Raji (cell line): Measurements from ENCODE around the gene PON3.

Source experiments
- POLR2A ChIP-seq: IDR thresholded peaks from 2 replicates; pipeline ENCODE4 v1.6.1; 2011; ENCODE audit warnings: low read depth, low read length, control low read depth; ENCODE audit not compliant: insufficient read depth

Gene PON3

DNA sequence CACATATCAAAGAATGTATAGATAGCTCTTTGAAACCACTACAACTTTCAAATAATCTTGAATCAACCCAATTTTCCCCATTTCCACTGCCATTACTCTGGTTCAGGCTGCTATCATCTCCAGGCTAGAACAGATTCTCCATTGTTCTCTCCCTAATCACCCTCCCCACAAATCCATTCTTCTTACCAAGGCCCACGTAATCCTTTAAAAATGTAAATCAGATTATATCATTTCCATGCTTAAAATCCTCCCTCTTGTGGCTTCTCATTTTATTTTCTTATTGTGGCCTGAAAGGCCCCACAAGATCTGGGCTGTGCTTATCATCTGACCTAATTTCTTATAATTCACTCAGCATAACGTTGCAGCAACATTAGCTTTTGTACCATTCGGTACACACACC, 68.8 kb downstream of the PON3 start:
- TF ChIP-seq POLR2A, result no peak

DNA sequence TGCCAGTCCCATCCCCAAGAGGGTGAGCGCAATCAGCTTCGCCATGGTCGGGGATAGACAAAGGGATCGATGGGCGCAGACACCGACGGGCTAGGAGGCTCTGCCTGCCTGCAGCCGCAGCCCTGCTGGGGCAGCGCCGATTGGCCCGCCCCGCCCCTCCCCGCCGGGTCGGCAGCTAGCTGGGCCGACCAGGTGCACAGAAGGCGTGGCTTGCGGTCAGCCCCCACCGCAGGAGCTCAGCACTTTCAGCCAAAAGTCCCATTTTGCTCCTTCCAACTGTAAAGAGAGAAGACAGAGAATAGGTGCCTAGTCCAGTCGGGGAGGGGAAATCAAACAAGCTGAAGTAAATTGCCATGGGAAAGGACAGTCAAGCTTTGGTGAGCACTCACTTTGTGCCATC, 71.7 kb downstream of the PON3 start, which contains the start of gene PON1:
TSS of gene PON1 (minus strand) at position 102 of the 400 bp plus-strand sequence. CDS start at position 45, 57 bp downstream.
- TF ChIP-seq POLR2A, result no peak

DNA sequence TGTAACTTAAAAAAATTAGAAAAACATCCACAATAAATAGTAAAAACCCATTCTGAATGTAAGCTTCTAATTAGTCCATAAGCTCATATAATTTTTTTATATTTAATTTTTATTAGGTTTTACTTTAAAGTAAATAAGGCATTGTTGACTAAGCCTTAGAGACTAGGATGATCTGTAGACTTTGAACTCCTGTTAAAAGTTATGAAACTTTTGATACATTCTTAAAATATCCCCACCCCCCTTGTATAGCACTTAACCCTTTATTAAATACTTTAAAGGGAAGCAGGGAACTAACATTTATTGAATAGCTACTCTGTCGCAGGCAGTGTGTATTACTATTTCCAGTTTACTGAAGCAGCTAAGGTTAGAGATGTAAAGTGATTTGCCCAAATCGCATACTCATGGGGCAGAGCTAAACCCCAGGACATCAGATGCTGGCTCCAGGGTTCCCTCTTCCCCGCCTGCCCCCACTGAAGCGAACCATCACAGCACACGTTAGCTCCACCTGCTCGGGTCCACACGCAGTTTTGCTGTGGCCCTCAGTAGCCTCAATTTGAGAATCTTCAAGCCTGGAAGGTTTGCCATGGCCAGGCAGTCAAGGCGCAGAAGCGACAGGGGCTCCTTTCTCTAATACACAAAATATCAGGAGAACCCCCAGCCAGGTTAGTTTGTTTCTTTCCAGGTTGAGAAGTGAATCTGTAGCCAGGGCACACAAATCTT, 72.6 kb downstream of the PON3 start:
- no peak for TF ChIP-seq POLR2A

DNA sequence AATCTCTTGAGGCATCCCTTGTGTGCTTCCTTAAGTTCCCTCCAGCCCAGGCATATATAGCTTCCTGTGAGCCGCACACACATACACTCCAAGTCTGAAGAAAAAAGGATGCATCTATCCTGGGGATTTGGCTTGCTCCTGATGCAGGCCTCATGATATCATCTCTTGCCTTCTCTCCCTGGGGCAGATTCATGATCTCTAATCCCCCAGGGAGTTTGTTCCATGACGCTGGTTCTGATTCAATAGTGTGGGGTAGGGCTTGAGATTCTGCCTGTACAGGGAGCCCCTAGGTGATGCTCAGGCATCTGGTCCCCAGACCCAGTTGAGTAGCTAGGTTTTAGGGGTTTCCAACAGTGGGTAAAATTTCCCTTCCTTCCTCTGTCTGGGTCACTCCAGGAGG, 73.3 kb downstream of the PON3 start:
- TF ChIP-seq POLR2A, result no peak

DNA sequence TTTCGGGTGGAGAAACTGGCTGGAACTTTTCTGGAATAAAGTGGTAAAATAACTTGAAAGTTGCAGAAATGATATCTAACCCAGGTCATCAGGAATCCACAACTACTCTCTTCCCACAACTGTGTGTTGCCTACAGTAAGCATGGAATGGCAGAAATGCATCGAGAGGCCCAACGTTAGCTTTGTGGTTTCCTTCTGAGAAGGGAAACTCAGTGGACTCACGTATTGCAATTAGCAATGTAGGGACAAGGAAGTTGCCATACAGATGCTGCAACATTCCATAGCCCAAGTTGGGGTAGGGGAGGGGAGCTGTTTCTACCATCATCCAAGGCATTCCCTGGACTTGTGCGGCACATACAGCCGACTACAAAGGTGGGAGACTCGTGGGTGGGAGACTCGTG, 73.8 kb downstream of the PON3 start:
- TF ChIP-seq POLR2A, result no peak

DNA sequence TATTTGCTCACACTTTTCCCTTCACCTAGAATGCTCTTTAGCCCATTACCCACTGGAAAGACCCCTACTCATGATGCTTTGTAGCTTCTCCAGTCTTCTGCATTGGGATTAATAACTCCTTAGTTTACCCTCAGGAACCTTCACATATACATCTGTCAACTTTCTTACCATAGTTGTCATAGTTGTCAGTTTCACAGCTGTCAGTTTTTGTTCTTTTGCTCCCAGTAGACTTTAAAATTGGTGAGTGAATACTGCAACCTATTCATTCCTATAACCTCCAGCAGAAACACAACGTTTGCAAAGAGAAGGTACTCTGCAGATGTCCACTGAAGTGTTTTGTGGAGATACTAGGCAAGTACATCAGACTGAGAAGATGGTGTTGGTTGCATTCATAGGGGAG, 74.5 kb downstream of the PON3 start:
- TF ChIP-seq POLR2A, result no peak

DNA sequence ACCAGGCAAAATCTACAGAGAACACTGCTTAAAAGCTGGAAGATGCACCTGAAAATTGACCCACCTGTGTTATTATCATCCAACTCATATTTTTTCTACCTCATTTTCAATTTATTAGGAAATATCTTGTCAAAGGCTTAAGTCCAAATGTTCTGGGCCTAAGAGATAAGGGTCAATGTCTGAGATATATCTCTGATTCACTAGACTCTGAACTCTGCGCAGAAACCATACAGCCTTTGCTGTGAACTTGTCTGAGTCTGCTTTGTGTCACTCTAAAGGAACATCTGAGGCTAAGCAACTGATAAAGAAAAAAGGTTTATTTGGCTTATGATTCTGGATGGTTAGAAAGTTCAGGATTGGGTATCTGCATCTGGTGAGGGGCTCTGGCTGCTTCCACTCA, 75.5 kb downstream of the PON3 start:
- TF ChIP-seq POLR2A, result no peak

DNA sequence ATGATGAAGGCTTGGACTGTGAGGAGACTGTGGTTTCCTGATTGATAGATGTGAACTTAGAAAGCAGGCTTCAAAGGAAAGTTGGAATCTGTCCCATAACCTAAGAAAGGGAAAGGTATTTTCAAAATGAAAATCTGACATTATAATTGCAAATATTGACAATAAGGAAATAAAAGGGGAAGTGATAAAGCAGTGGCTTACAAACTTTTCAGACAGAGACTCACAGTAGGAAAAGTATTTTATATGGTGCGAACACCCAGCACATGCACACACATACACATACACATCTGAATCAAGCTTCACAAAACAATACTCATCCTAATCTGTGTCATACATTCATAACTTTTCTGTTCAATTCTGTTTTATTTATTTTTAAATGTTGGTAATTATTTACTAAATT, 76.6 kb downstream of the PON3 start:
- no peak for TF ChIP-seq POLR2A

DNA sequence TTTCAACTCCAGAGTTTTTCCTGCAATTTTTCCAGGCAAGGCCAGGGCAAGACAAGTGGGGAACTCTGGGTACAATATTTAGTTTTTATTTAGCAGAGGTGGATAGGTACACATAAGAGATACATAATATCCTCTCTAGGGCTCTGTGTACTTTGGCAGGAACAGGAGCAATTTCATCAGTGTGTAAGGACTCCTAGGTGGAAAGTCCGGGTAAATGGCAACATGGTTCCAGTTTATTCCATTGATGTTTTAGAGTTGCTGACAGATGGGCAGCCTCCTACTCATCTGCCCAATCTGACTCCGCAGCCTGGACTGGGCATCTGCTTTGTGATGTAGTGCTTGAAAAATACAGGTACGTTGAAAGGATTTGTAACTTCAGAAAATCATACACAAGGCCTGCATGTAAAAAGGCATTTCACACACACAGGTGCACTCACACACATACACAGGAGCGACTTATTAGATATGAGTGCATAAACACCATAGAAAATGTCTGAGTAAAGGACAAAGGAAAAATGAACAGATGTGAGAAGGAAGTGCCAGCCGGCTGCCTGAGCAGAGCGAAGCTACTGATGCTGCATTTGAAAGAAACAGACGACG, 77.6 kb downstream of the PON3 start:
- TF ChIP-seq POLR2A, result no peak

DNA sequence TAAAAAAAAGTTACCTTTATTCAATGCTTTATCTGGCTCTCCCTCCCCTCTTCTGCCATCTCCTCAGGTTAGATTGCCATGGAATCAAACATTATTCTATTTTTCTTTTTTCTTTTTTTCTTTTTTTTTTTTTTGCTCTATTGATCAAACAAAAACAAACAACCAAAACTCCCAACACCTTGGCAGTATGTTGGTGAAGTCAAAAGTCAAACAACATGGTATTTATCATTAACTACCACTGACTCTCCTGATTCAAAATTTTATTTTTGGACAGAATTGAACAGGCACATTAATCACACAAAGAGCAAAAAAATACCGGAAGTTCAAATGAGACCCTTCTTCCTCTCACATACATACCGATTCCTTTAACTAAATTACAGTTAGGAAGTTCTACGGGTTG, 78.2 kb downstream of the PON3 start:
- no peak for TF ChIP-seq POLR2A

DNA sequence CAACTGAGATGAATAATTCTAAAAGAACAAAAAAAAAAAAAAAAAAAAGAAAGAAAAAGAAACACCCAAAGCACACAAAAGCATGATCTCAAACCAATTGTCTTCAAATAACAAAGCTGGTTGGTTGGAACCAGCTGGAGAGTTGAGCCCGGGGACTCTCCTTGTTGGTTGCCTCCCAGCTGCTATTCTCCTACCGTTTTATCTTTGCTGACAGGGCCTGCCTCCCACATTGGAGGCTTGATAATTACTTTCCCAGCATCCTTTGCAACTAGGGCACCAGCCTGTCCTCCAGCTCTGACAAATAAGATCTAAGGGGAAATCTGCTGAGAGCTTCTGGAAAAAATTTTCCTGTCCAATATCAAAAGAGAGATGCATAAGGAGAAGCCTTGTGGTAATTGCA, 78.6 kb downstream of the PON3 start:
- no peak for TF ChIP-seq POLR2A

DNA sequence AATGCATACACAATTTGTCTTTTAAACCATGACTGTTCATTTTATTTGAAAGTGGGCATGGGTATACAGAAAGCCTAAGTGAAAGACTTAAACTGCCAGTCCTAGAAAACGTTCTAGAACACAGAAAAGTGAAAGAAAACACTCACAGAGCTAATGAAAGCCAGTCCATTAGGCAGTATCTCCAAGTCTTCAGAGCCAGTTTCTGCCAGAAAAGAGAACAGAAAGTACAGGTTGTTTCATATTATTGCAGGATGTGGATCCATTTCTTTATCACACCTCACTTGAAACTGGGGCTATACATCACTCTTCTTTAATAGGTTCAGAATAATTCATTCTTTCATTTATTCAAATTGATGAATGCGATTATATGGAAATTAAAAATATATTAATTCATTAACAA, 79.6 kb downstream of the PON3 start:
- no peak for TF ChIP-seq POLR2A

DNA sequence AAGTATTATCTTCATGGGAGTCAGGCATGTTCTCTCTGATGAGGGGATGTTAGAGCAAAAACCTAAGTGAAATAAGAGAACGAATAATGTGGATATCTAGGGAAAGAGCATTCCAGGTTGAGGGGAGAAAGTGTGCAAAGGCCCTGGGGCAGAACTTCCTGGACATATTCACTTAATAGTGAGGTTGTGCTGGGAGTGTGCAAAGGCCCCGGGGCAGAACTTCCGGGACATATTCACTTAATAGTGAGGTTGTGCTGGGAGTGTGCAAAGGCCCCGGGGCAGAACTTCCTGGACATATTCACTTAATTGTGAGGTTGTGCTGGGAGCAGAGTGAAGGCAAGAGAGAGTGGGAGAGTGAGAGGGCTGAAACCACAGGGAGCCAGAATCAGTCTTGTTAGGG, 83.6 kb downstream of the PON3 start:
- TF ChIP-seq POLR2A, result no peak

DNA sequence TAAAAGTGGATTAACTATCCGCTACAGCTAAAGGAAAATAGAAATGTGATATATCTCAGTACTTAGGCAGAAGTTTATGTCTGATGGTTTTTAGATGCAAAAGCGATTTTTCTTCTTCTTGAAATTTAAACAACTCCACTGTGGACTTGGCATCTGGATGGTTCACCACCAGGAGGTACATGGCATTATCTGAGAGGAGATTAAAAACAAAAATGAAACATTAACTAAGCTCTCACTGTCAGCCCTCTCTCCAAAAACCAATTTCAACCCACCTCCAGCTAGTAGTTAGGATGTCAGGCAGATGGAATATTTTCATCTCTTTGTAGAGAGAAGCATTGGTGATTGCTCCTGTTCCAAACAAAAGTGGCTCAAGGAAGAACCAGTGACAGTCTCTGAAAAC, 84.8 kb downstream of the PON3 start:
- no peak for TF ChIP-seq POLR2A

DNA sequence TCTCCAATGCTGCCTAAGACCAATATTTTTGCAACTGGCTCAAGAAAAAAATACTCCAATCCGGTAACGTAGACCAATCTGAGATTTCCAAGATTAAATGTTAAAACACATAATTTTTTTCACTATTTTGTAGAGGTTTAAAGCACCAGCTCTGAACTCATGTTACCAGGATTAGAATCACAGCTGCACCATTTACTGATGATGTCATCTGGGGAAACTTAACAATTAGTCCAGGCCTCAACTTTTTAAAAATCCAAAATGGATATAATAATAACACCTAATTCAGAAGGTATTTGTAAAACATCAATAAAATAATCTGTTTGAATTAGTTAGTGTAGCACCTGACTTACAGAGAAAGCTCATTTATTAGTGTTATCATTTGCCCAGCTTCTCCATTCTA, 86.2 kb downstream of the PON3 start:
- no peak for TF ChIP-seq POLR2A
